ENCODE measurements around the gene PIK3CA. TPM values are rescaled to one million over a fixed set of nuclear protein-coding genes. Genes with fewer than 3 reads are reported as not detected.
"Not testable (repeated sequence)": the region's sequence is repeated elsewhere in the genome, so short reads cannot be mapped to it uniquely, and the experiment has no call there.

The PIK3CA gene
- total RNA-seq, 2 donors from 2014 or later = 11.3 to 18.0 TPM

DNA sequence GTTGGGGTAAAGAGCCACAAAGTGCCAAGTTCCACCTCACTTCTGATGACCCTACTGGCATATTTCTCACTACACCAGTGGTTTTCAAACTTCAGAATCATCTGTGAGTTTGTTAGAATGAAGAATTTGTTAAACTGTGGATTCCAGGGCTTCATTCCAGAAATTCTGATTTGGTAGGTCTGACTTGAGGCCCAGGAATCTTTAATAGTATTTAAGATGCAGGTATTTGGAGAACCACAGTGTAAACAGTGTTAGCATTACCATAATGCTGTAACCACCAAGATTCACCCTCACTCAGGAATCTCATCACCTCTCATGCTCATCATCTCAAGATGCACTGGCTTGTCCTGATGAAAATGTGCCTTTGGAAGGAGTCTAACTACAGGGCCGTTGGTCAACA is 96.7 kb downstream of the PIK3CA start:
- Histone ChIP-seq H3K27me3 (no peaks in the 10 kb centered on the region), H3K4me1 (no peaks in the 10 kb centered on the region), H3K9me3 (no peaks in the 10 kb centered on the region), H3K9ac (ENCODE audit: low read depth in 2 of 2, low read length in 2 of 2) (no peak overlapping the region), H3K4me3 (no peak overlapping the region), H3K27ac (no peak overlapping the region), H3K36me3 (no peaks in the 10 kb centered on the region)
- no peak for TF ChIP-seq CTCF (IDR thresholded peaks at IDR 0.05)
- DNase-seq = no peak
- intact Hi-C loops (cut with DNase I) = no loop called here

DNA sequence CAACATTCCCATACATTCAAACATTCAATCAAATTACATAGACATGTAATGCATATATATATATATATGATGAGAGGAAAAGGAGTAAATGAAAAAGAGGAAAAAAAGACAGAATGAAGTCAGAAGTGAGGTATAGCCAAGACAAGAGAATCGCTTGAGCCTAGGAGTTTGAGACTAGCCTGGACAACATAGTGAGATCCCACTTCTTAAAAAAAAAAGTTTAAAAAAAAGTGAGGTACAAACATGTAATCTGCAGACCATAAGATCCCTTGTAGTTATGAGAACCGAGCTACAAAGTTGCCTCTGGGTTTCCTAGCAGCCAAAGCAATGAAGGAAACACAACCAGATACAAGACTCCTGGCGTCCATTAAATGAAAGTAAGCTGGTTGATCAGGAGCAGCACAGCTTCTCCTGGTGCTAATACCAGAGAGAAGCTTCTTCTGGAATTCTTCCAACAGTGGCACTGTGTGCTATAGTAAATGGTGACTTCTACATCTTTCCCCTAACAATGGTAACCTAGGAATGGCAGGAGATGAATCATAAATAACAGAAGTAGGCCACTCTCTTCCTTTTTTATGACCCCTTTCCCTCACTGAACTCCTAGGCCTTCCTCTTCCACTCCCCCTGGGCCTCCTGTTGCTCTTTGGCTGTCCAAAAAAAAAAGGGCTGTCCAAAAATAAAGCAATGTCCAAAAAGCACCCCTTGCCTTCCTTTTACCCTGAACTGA is 99.3 kb downstream of the PIK3CA start:
- Histone ChIP-seq H3K36me3 (no peaks in the 10 kb centered on the region), H3K27me3 (no peaks in the 10 kb centered on the region), H3K4me3 (no peak overlapping the region), H3K4me1 (no peaks in the 10 kb centered on the region), H3K9me3 (no peaks in the 10 kb centered on the region), H3K27ac (no peak overlapping the region), H3K9ac (ENCODE audit: low read depth in 2 of 2, low read length in 2 of 2) (no peak overlapping the region)
- DNase-seq = no peak
- intact Hi-C loops (cut with DNase I) = no loop called here
- TF ChIP-seq CTCF (IDR thresholded peaks at IDR 0.05) = no peak

DNA sequence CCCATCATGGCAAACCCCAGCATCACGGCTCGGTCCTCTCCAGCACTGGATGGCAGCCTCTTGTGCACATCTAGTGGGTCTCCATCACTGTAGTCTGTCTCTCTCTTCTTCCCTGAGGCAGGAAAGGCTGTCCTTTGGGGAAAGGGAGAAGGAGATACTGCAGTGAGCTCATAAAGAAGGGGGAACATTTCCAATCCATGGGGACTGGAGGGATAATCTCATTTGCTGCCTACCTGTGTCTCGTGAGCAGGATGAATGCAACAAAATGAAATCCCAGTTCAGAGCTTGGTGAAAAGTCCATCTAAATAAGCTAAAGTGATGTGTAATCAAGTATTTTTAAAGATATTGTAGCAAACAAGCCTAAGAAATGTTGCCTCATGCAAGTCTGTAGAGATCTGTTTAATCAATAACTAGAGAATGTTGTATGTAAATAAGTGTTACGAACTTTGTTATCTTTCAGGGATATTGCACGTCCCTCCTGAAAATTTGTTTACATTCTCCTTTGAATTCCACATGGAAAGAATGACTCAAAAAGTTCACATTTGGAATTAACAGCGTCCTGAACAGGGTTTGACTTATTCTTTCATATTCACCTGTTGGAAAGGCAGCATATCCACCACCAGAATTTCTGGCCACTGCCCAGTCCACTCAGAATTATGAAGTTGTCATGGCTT is 102.8 kb downstream of the PIK3CA start, which contains the start of gene KCNMB3:
TSS of gene KCNMB3 (minus strand) at position 312 of the 674 bp plus-strand sequence. CDS start at position 188, 124 bp downstream.
- Histone ChIP-seq H3K36me3 (no peaks in the 10 kb centered on the region), H3K27me3 (no peaks in the 10 kb centered on the region), H3K4me3 (no peak within 1 kb of the TSS), H3K9me3 (no peaks in the 10 kb centered on the region), H3K4me1 (no peaks in the 10 kb centered on the region), H3K27ac (no peak within 1 kb of the TSS), H3K9ac (ENCODE audit: low read depth in 2 of 2, low read length in 2 of 2) (no peak within 1 kb of the TSS)
- DNase-seq = no peak
- no peak for TF ChIP-seq CTCF (IDR thresholded peaks at IDR 0.05)
- intact Hi-C loops (cut with DNase I) = no loop called here

- no peak for DNase-seq
- TF ChIP-seq CTCF (IDR thresholded peaks at IDR 0.05) = no peak
- Histone ChIP-seq H3K4me1 (no peaks in the 10 kb centered on the region), H3K27me3 (no peaks in the 10 kb centered on the region), H3K27ac (no peak overlapping the region), H3K9me3 (no peaks in the 10 kb centered on the region), H3K9ac (ENCODE audit: low read depth in 2 of 2, low read length in 2 of 2) (no peak overlapping the region), H3K4me3 (no peak overlapping the region), H3K36me3 (no peaks in the 10 kb centered on the region)
- intact Hi-C loops (cut with DNase I) = no loop called here
These were observed 108.7 kb downstream of the PIK3CA start for GRCh38 chr3:179256813-179257212.

GRCh38 chr3:179257742-179258141 is 109.6 kb downstream of the PIK3CA start:
- H3K4me3 ChIP-seq; DNase-seq; H3K9ac ChIP-seq (ENCODE audit: low read depth in 2 of 2, low read length in 2 of 2); H3K36me3 ChIP-seq; H3K27me3 ChIP-seq; intact Hi-C loops (cut with DNase I); H3K4me1 ChIP-seq; H3K9me3 ChIP-seq; H3K27ac ChIP-seq: not testable (repeated sequence)

GRCh38 chr3:179258820-179259219 is 110.7 kb downstream of the PIK3CA start:
- Histone ChIP-seq H3K27ac (no peak overlapping the region), H3K4me3 (no peak overlapping the region), H3K36me3 (no peaks in the 10 kb centered on the region), H3K27me3 (no peaks in the 10 kb centered on the region), H3K4me1 (no peaks in the 10 kb centered on the region), H3K9ac (ENCODE audit: low read depth in 2 of 2, low read length in 2 of 2) (no peak overlapping the region), H3K9me3 (no peaks in the 10 kb centered on the region)
- DNase-seq = no peak
- TF ChIP-seq CTCF (IDR thresholded peaks at IDR 0.05) = no peak
- intact Hi-C loops (cut with DNase I) = no loop called here

DNA sequence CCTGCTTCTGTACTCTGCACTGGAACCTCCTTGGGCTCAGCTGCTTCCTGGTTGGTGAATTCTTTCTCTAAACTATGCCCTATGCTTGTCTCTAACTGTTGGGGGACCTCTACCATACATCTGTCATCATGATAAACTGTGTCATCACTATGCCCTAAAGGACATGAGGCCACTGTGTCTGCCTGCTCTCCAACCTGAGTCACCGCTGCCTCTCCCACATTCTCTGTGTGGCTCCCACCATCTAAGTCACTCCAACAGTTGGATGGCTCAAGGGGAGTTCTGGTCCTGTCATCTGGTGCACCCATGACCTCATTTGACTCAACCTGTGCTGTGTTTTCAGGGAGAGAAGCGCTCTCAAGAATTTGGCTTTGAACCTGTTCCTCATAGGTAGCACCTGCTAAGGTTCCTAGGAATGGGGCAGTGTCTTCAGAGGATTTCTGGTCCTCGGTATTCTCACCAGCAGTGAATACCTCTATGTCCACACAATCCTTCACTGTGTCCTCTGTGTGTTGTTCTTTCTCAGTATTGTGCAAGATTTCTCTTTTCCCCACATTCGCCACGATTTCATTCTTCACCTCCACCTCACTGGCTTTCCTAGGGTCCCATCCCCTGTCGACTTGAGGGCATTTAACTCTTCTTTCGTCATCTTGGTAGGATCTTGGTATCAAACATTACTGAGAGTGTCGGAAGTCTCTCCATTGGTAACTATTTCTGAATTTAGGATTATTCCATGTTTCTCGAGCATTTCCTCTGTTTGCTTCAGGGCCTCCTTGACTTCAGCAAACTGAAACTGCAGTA is 112.0 kb downstream of the PIK3CA start:
- H3K4me1 ChIP-seq; H3K36me3 ChIP-seq; intact Hi-C loops (cut with DNase I); H3K27me3 ChIP-seq; H3K9me3 ChIP-seq; H3K9ac ChIP-seq (ENCODE audit: low read depth in 2 of 2, low read length in 2 of 2); H3K4me3 ChIP-seq; H3K27ac ChIP-seq; DNase-seq: not testable (repeated sequence)
